GM12864 (cell line): ENCODE measurements around the gene SGK2.

Experiments
- DNase-seq: peaks from one replicate; pipeline ENCODE4 v3.0.0-alpha.2; 2011; ENCODE audit warnings: low read depth
- H3K4me3 ChIP-seq: 2 replicates; pipeline ENCODE4 v1.5.1; 2011; ENCODE audit warnings: mild to moderate bottlenecking, low read depth, low read length, control low read depth
- TF ChIP-seq, protein P1 (sequence below): IDR thresholded peaks from 2 replicates; pipeline ENCODE4 v1.5.1; 2011; ENCODE audit warnings: low read depth, mild to moderate bottlenecking, moderate library complexity, low read length, control low read depth, inconsistent platforms; ENCODE audit errors: missing control alignments

Gene SGK2

DNA sequence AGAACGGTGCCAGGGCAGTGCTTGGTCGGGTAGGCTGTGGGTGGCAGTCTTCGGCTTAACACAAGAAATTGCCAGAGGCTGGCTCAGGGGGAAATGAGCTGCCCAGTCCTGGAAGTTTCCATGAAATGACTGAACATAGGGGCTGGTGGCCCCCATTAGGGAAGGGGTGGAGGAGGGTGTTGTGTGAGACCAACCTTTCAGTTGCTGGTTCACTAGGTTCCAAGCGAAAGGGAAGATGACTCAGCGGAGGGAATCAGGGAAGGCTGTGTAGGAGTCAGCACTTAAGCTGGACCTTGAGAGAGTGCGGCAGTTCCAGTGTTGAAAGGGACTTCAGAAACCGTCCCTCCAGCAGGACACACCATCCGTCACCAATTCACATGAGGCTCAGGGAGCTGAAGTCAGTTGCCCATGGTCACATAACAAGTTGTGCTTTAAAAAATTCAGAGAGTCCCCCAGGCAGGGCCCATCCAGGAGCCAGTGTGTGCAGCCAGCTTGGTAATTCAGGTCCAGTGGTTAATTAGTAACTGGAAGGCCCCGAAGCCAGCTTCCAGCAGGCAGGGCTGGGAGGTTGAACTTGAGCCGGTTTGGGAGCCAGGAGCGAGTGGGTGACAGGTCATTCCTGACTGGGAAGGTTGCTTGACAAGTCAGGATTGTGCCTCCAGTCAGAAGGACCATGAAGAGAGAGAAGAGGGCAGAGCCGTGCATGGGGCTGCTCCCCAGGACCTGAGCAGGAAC lies at the start of gene SGK2:
Gene SGK2, plus strand, starts transcription at position 616 of the 735 bp plus-strand sequence. CDS start 7,469 bp downstream, outside the sequence.
- no peak for DNase-seq
- no peak within 1 kb of the TSS for H3K4me3 ChIP-seq
- TF ChIP-seq, protein P1, sequence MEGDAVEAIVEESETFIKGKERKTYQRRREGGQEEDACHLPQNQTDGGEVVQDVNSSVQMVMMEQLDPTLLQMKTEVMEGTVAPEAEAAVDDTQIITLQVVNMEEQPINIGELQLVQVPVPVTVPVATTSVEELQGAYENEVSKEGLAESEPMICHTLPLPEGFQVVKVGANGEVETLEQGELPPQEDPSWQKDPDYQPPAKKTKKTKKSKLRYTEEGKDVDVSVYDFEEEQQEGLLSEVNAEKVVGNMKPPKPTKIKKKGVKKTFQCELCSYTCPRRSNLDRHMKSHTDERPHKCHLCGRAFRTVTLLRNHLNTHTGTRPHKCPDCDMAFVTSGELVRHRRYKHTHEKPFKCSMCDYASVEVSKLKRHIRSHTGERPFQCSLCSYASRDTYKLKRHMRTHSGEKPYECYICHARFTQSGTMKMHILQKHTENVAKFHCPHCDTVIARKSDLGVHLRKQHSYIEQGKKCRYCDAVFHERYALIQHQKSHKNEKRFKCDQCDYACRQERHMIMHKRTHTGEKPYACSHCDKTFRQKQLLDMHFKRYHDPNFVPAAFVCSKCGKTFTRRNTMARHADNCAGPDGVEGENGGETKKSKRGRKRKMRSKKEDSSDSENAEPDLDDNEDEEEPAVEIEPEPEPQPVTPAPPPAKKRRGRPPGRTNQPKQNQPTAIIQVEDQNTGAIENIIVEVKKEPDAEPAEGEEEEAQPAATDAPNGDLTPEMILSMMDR: no peak

- TF ChIP-seq, protein P1: no peak
- no peak overlapping the region for H3K4me3 ChIP-seq
- no peak for DNase-seq
Observed at GRCh38 chr20:43511879-43512278, 46.9 kb upstream of the SGK2 start.

GRCh38 chr20:43513372-43513930 lies 45.4 kb upstream of the SGK2 start:
- no peak for DNase-seq
- TF ChIP-seq, protein P1: no peak

DNA sequence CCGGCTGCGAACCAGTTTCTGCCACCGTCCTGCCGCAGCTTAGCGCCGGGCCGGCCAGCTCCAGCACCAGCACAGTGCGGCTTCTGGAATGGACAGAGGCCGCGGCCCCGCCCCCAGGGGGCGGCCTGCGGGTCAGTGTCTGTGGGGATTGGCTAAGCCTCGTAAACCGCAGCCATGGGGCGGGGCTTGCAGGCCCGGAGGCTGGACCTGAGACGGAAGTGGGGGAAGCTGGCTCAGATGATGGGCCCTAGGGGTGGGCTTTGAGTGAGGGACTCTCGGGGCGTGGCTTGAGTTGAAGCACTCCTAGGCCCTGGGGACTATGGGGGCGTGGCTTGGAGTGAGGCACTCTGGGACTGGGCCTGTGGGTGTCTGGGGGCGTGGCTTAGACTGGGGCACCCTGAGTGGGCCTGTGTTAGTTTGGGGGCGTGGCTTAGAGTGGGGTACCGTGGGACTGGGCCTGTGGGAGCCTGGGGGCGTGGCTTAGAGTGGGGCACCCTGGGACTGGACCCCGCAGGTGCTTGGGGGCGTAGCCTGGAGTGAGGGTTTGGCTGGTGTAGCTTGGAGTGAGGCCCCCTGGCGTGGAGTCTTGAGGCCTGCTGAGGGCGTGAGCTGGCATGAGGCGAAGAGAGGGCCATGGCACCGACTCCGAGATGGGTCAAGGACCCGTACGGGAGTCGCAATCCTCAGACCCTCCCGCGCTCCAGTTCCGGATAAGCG lies 44.7 kb upstream of the SGK2 start:
- peak overlapping the region; percentile 51 for H3K4me3 ChIP-seq
- TF ChIP-seq, protein P1: peak; percentile 35
- DNase-seq: peak; percentile 94

More at GRCh38 chr20:43513372-43513930, 45.4 kb upstream of the SGK2 start:
- peak overlapping the region; percentile 49 for H3K4me3 ChIP-seq

- TF ChIP-seq, protein P1: no peak
- no peak for DNase-seq
- H3K4me3 ChIP-seq: peak overlapping the region; percentile 51
Observed at GRCh38 chr20:43514648-43514999, 44.2 kb upstream of the SGK2 start.

- TF ChIP-seq, protein P1: no peak
- H3K4me3 ChIP-seq: no peak overlapping the region; the same call in 1 of the 2 replicates
- DNase-seq: no peak
Observed at GRCh38 chr20:43515628-43516027, 43.2 kb upstream of the SGK2 start.
